Stomach (tissue), 9 donors: ENCODE measurements around the gene CNTF. TPM values are rescaled to one million over a fixed set of nuclear protein-coding genes. Genes with fewer than 3 reads are reported as not detected.

Experiments used
- DNase-seq, 2 donors: peaks; one replicate each; pipeline versions ENCODE4 v3.0.0 to v3.0.0-alpha.2; 2013 to 2019
- H3K27ac ChIP-seq, 5 donors: fragments of 200-600 bp in 4 of 5; sonication (generic) in 4 of 5; one replicate each; pipeline ENCODE4 v1.5.1; 2013 to 2019; ENCODE audit warnings: mild to moderate bottlenecking in 1 of 5, moderate library complexity in 1 of 5
- H3K27me3 ChIP-seq, 3 donors: fragments of 200-600 bp; sonication (generic); one replicate each; pipeline ENCODE4 v1.5.1; 2017 to 2019; ENCODE audit warnings: mixed run types in 1 of 3
- H3K36me3 ChIP-seq, 4 donors: fragments of 200-600 bp; sonication (generic); 1 replicate in 3 of 4; 2 replicates in 1 of 4; pipeline ENCODE4 v1.5.1; 2016 to 2019
- H3K4me1 ChIP-seq, 4 donors: fragments of 200-600 bp; sonication (generic); one replicate each; pipeline ENCODE4 v1.5.1; 2016 to 2019
- H3K4me3 ChIP-seq, 4 donors: fragments of 200-600 bp; sonication (generic) in 3 of 4; one replicate each; pipeline ENCODE4 v1.5.1; 2016 to 2019; ENCODE audit warnings: mild to moderate bottlenecking in 1 of 4
- H3K9me3 ChIP-seq, 4 donors: fragments of 200-600 bp; sonication (generic); one replicate each; pipeline ENCODE4 v1.5.1; 2016 to 2019
- CTCF ChIP-seq, 7 experiments: fragments of 450-650 bp in 4 of 7; fragments of 200-600 bp in 3 of 7; sonication (generic) in 3 of 7; IDR thresholded peaks; one replicate each; pipeline ENCODE4 v1.5.1; 2016 to 2019; ENCODE audit warnings: antibody characterized with exemption in 7 of 7, control low read depth in 2 of 7, mild to moderate bottlenecking in 1 of 7
- EP300 ChIP-seq: sonication (generic); formaldehyde crosslinking; IDR thresholded peaks from one replicate; pipeline ENCODE4 v1.6.1; 2017; ENCODE audit warnings: antibody characterized with exemption
- POLR2A ChIP-seq, 4 donors: fragments of 450-650 bp; IDR thresholded peaks; one replicate each; pipeline ENCODE4 v1.6.1; 2016; ENCODE audit warnings: antibody characterized with exemption in 4 of 4, control low read depth in 2 of 4, mild to moderate bottlenecking in 1 of 4, moderate library complexity in 1 of 4
- POLR2AphosphoS5 ChIP-seq, 3 donors: sonication (generic); formaldehyde crosslinking; IDR thresholded peaks; one replicate each; pipeline ENCODE4 v1.6.1; 2016; ENCODE audit warnings: antibody characterized with exemption in 3 of 3
- WGBS, 5 donors: extraction: QIAGEN DNeasy Blood & Tissue Kit in 3 of 5; methylation state at CpG; one replicate each; pipeline versions ENCODE4 v1.1.5 to v1.1.7; 2013 to 2018; 5-methylcytosine and 5-hydroxymethylcytosine counted together
- intact Hi-C: fragments of 100-400 bp; cut with DNase I; formaldehyde crosslinking; loops from one replicate; pipeline ENCODE4 v1.15.1; 2023; ENCODE audit warnings: low total_unique reads
- polyA plus RNA-seq, 3 donors: library from polyadenylated mRNA; stranded (reverse); fragments of 200-250 nt; gene quantifications; one replicate each; pipeline ENCODE4 v1.2.3, GENCODE V29; 2013
- total RNA-seq, 5 donors: library from RNA; depleted of rRNA; stranded (reverse); fragments of >200 nt; gene quantifications; one replicate each; pipeline versions ENCODE4 v1.1.0 to v1.2.3, GENCODE V29; 2014 to 2016
- donor health status: healthy with polysubstance abuse.
- donor health status: Bipolar disorder and iron deficiency.
- donor health status: healthy.

The CNTF gene
- total and polyA plus RNA-seq, 8 donors, result 0.25 to 3.9 (median 0.60) TPM; not detected in 4

DNA sequence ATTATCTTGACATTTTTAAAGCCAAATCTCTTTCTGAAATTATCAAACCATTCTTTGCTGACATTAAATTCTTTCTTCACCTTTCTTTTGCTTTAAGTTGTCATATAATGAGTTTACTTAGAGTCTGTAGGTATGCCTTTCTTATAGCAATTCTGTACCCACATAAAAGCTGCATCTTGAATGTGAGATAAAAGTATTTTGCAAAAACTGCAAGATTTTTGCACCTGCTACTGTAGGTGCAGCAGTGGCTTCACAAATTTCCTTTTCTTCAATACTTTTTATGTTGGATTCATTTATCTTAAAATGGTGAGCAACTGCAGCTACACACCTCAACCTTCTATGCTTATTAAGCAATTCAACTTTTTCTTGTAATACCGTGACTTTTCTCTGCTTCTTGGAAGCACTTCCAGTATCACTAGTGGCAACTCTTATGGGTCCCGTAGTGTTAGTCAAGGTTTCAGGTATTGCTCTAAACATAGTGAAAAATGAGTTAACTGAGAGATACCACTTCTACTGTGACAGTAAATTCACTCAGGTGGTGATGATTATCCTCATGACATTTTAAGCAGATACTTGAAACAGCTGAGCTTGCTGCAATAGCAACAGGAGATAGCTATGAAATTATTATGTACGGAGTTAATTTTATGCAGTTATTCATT lies 24.9 kb upstream of the CNTF start:
- Histone ChIP-seq H3K36me3 (peaks cover 0 to 21% (median 2%) of the 10 kb centered on the region in 4 donors), H3K27ac (no peak overlapping the region), H3K27me3 (no peaks in the 10 kb centered on the region), H3K4me1 (peaks cover 0 to 62% (median 32%) of the 10 kb centered on the region in 4 donors), H3K4me3 (no peak overlapping the region), H3K9me3 (no peaks in the 10 kb centered on the region)
- DNase-seq, result no peak
- WGBS, 5 donors, result 84 to 90% (median 86%) methylated on average over 3 of the region's 3 CpGs
- no peak for TF ChIP-seq POLR2AphosphoS5 (IDR thresholded peaks at IDR 0.05)
- no peak for TF ChIP-seq CTCF (IDR thresholded peaks at IDR 0.05)
- TF ChIP-seq EP300, result no peak
- TF ChIP-seq POLR2A (IDR thresholded peaks at IDR 0.05), result no peak
- intact Hi-C loops, result no loop called here

GRCh38 chr11:58600510-58600909 lies 22.0 kb upstream of the CNTF start:
- 82 to 91% (median 84%) methylated on average over 2 of the region's 2 CpGs for WGBS, 5 donors
- no peak for DNase-seq
- TF ChIP-seq POLR2A (IDR thresholded peaks at IDR 0.05) (no peak), CTCF (IDR thresholded peaks at IDR 0.05) (no peak), EP300 (no peak), POLR2AphosphoS5 (IDR thresholded peaks at IDR 0.05) (no peak)

DNA sequence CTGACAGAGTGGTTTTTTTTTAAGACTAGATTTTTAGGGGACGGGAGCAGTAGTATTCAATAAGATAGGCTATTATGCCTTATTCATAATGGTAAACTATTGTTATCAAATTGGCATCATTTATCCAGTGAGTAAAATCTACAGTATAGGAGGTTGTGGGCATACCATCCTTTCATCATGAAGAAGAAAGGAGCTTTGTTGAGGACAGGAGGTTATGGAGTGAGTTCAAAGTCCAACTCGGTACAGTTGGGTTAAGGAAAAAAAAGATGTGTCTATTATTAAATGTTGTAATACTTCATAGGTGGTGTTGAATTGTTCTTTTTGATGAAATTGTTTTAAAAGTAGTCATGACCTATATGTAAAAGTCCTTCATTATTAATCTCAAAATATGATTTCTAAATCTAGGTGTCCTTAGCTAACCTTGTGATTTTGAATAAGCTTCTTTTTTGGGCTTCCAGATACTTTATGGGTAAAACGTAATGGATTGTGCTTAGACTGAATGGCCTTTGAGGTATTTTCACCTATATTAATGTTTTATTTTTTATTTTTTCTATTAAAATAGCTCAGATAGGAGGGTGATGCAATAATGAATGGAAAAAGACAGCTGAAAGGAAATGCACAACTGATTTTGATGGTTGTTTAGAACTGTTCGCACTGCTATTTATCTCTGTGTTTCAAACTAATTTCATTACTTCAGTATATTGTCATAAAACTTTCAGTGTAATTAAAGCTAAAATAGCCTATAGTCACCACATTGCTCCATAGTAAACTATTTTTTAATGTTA lies 15.3 kb upstream of the CNTF start:
- H3K4me3 ChIP-seq, result no peak overlapping the region
- 74 to 83% (median 81%) methylated on average over 4 of the region's 4 CpGs for WGBS, 5 donors
- H3K9me3 ChIP-seq, result no peaks in the 10 kb centered on the region
- no peak for DNase-seq
- intact Hi-C loops, result no loop called here
- TF ChIP-seq POLR2A (IDR thresholded peaks at IDR 0.05), result no peak
- TF ChIP-seq CTCF (IDR thresholded peaks at IDR 0.05), result no peak
- no peak for TF ChIP-seq POLR2AphosphoS5 (IDR thresholded peaks at IDR 0.05)
- no peak for TF ChIP-seq EP300
- H3K4me1 ChIP-seq, result peaks cover 0 to 21% (median 12%) of the 10 kb centered on the region in 4 donors
- H3K27me3 ChIP-seq, result no peaks in the 10 kb centered on the region
- peaks cover 8 to 26% (median 26%) of the 10 kb centered on the region in 4 donors for H3K36me3 ChIP-seq
- no peak overlapping the region for H3K27ac ChIP-seq

More at GRCh38 chr11:58600510-58600909, 22.0 kb upstream of the CNTF start:
- Histone ChIP-seq H3K4me1 (peaks cover 0 to 39% (median 17%) of the 10 kb centered on the region in 4 donors), H3K36me3 (peaks cover 0 to 14% (median 0%) of the 10 kb centered on the region in 4 donors), H3K4me3 (no peak overlapping the region), H3K9me3 (no peaks in the 10 kb centered on the region), H3K27ac (no peak overlapping the region), H3K27me3 (no peaks in the 10 kb centered on the region)
- intact Hi-C loops, result no loop called here

DNA sequence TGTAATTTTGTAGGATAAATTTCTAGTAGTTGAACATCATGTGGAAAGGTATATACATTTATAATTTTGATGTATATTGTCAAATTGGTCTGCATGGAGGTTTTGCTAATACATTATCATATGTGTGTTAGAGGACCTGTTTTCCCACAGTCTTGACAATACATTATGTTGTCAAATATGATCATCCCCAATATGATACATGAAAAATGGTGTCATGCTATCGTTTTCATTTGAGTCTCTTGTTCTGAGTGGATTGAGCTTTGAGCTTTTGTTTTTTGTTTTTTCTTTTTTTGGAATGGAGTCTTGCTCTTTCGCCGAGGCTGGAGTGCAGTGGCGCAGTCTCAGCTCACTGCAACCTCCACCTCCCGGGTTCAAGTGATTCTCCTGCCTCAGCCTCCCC lies 14.1 kb upstream of the CNTF start:
- Histone ChIP-seq H3K27me3 (no peaks in the 10 kb centered on the region), H3K27ac (no peak overlapping the region), H3K4me1 (peaks cover 0 to 16% (median 12%) of the 10 kb centered on the region in 4 donors), H3K9me3 (no peaks in the 10 kb centered on the region), H3K4me3 (no peak overlapping the region), H3K36me3 (peaks cover 20 to 38% (median 38%) of the 10 kb centered on the region in 4 donors)
- WGBS, 5 donors, result 87 to 100% (median 96%) methylated on average over 5 of the region's 5 CpGs
- intact Hi-C loops, result no loop called here
- TF ChIP-seq POLR2A (IDR thresholded peaks at IDR 0.05) (no peak), CTCF (IDR thresholded peaks at IDR 0.05) (no peak), EP300 (no peak), POLR2AphosphoS5 (IDR thresholded peaks at IDR 0.05) (no peak)
- no peak for DNase-seq
